Measurements from ENCODE around the gene ZNF644.

GRCh38 chr1:90919190-90919719, 102.6 kb downstream of the ZNF644 start:
- TF ChIP-seq CTCF (IDR thresholded peaks at IDR 0.05; ENCODE audit: low read length), result no peak
- no peak for TF ChIP-seq EZH2 (IDR thresholded peaks at IDR 0.05; ENCODE audit: borderline replicate concordance, low read length)
